ENCODE data around the gene TK1. TPM values are rescaled to one million over a fixed set of nuclear protein-coding genes. Genes with fewer than 3 reads are reported as not detected.

Gene TK1
- total RNA-seq, 1 donor from 2014 or later: 12.0 TPM

DNA sequence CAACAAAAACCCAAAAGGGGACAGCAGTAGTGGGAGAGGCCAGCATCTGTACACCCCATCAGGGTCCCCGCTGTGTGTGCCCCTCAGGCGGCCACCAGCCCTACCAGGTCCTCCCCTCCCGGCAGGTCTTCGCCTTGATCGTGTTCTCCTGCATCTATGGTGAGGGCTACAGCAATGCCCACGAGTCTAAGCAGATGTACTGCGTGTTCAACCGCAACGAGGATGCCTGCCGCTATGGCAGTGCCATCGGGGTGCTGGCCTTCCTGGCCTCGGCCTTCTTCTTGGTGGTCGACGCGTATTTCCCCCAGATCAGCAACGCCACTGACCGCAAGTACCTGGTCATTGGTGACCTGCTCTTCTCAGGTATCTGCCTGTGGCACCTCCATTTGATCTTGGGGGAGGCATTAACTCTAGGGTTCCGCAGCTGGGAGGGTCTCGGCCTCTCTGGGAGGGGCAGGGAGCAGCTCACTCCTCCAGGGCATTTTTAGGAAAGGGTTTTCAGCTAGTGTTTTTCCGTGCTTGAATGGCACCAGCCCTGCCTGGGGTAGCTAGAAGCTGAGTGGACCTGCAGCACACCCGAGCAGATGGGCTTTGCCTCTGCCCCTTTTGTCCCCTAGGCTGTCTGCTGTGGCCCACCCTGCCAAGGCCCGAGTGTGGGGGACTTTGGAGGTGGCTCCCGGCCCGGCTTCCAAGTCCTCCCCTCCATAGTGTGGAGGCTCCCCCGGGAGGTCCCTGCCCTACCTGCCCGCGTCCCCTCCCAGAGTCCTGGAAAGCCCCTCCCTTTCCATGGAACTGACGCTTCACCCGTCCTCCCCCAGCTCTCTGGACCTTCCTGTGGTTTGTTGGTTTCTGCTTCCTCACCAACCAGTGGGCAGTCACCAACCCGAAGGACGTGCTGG is 15.9 kb downstream of the TK1 start:
- Histone ChIP-seq H3K4me3 (ENCODE audit: low read length in 3 of 3) (no peak overlapping the region), H3K4me1 (ENCODE audit: control insufficient read depth in 3 of 3, insufficient read depth in 3 of 3, low read length in 3 of 3) (peaks cover 64 to 75% (median 70%) of the 10 kb centered on the region in 3 donors), H3K9me3 (ENCODE audit: control insufficient read depth in 3 of 3, low read length in 3 of 3) (no peaks in the 10 kb centered on the region), H3K27me3 (ENCODE audit: control insufficient read depth in 3 of 3, insufficient read depth in 3 of 3, low read length in 3 of 3) (no peaks in the 10 kb centered on the region), H3K27ac (ENCODE audit: low read depth, low read length) (peak overlapping the region; percentile 99), H3K36me3 (ENCODE audit: control insufficient read depth in 3 of 3, insufficient read depth in 3 of 3, low read length in 3 of 3) (peaks cover 11 to 14% (median 14%) of the 10 kb centered on the region in 3 donors), H3K9ac (ENCODE audit: low read depth in 1 of 3, low read length in 3 of 3) (peak overlapping the region in 2 of 3 donors; percentile 47 to 80)

DNA sequence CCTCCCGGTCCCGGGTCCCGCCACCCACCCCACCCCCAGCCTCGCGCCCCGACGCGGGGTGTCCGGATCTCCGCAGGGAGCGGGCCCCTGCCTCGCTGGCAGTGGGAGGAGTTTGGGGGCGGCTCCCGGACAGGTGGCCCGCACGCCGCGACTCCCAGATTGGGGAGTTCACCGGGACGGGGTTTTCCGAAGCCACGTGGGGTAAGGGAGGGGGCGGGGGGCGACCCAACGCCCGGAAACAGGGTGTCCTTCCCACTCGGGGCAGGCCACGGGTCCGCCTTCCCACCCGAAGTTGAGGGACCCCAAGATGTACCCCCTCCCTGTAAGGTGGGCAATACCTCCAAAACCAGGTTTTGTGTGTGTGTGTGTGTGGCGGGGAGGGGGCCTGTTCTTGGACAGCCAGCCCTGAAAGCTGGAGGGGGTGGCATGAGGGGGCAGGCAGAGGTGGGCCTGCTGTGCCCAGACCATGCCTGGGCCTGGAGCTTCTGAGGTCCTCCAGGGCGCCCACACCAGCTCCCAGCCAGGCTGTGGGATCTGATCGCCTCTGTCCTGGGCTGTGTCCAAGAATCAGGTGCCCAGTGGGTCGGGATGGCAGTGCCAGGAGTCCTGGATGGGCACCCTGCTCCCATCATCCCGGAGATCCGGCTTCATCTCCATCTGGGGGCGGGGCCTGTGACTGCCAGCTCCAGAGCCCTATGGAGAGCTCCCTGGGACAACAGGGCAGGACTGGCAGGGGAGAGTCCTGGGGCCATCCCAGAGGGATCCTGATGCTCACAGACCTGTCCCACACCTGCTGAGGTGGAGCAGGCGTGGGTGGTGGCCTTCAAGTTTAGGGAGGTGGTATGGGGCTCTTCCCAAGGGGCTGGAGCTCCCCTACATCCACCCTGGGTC is 17.7 kb downstream of the TK1 start:
- H3K4me3 ChIP-seq (ENCODE audit: low read length in 3 of 3): peak overlapping the region; percentile 68 to 86 (median 79)
- peak overlapping the region; percentile 90 for H3K27ac ChIP-seq (ENCODE audit: low read depth, low read length)
- H3K9me3 ChIP-seq (ENCODE audit: control insufficient read depth in 3 of 3, low read length in 3 of 3): no peaks in the 10 kb centered on the region
- peaks cover 11 to 14% (median 14%) of the 10 kb centered on the region in 3 donors for H3K36me3 ChIP-seq (ENCODE audit: control insufficient read depth in 3 of 3, insufficient read depth in 3 of 3, low read length in 3 of 3)
- H3K9ac ChIP-seq (ENCODE audit: low read depth in 1 of 3, low read length in 3 of 3): peak overlapping the region; percentile 65 to 88 (median 86)
- peaks cover 47 to 57% (median 52%) of the 10 kb centered on the region in 3 donors for H3K4me1 ChIP-seq (ENCODE audit: control insufficient read depth in 3 of 3, insufficient read depth in 3 of 3, low read length in 3 of 3)
- H3K27me3 ChIP-seq (ENCODE audit: control insufficient read depth in 3 of 3, insufficient read depth in 3 of 3, low read length in 3 of 3): no peaks in the 10 kb centered on the region

DNA sequence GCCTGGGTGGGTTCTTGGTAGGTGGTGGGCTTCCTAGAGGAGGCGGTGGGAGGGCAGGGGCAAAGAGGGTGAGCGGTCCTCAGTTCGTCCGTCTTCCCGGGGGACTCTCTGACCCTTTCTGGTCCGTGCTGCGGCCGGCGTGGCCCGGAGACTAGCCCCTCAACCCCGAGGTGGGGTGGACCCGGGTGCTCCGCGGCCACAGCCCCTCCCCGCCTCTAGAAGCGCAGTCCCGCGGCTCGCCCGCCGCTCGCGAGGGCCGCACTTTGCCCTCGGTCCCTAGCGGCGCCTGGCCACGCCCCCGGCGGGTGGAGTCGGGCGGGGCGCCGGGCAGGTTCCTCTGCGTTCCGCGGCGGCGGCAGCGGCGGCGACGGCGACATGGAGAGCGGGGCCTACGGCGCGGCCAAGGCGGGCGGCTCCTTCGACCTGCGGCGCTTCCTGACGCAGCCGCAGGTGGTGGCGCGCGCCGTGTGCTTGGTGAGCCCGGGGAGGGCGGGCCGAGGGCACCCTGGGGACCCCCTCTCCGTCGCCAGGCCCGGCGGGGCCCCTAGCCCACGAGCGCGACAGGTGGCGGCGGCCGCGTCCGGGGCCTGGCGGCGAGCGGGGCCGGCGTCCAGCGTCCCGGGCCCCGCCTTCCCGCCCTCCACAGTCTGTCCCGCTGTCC is 18.5 kb downstream of the TK1 start, which contains the start of gene SYNGR2:
Gene SYNGR2 (plus strand): TSS at position 340 of the 661 bp plus-strand sequence. CDS start 36 bp downstream, at position 376.
- peak within 1 kb of the TSS; percentile 69 to 88 (median 86) for H3K9ac ChIP-seq (ENCODE audit: low read depth in 1 of 3, low read length in 3 of 3)
- peak within 1 kb of the TSS; percentile 90 for H3K27ac ChIP-seq (ENCODE audit: low read depth, low read length)
- no peaks in the 10 kb centered on the region for H3K9me3 ChIP-seq (ENCODE audit: control insufficient read depth in 3 of 3, low read length in 3 of 3)
- no peaks in the 10 kb centered on the region for H3K27me3 ChIP-seq (ENCODE audit: control insufficient read depth in 3 of 3, insufficient read depth in 3 of 3, low read length in 3 of 3)
- H3K36me3 ChIP-seq (ENCODE audit: control insufficient read depth in 3 of 3, insufficient read depth in 3 of 3, low read length in 3 of 3): peaks cover 11 to 14% (median 12%) of the 10 kb centered on the region in 3 donors
- H3K4me3 ChIP-seq (ENCODE audit: low read length in 3 of 3): peak within 1 kb of the TSS; percentile 68 to 86 (median 79)
- peaks cover 39 to 50% (median 44%) of the 10 kb centered on the region in 3 donors for H3K4me1 ChIP-seq (ENCODE audit: control insufficient read depth in 3 of 3, insufficient read depth in 3 of 3, low read length in 3 of 3)

DNA sequence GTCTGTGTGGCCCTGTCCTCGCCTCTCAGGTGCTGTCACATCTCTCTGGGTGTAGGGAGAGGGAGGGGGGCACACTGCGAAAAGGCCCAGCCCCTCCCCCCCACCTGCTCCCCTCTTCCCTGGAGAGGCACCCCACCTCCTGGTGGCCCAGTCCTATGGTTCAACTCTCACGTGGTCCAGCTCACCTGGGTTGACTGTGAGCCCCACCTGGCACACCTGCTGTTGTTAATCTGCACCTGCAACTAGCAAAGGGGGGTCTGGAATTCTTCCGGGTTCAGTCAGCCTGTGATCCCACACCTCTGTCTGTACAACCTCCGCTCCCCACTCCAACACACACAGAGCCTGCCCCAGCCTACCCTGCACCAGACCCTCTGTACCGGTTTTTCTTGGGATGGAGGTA is 20.4 kb downstream of the TK1 start:
- H3K27me3 ChIP-seq (ENCODE audit: control insufficient read depth in 3 of 3, insufficient read depth in 3 of 3, low read length in 3 of 3): no peaks in the 10 kb centered on the region
- H3K4me1 ChIP-seq (ENCODE audit: control insufficient read depth in 3 of 3, insufficient read depth in 3 of 3, low read length in 3 of 3): peaks cover 20 to 30% (median 25%) of the 10 kb centered on the region in 3 donors
- no peak overlapping the region for H3K27ac ChIP-seq (ENCODE audit: low read depth, low read length)
- peaks cover 7 to 8% (median 8%) of the 10 kb centered on the region in 3 donors for H3K36me3 ChIP-seq (ENCODE audit: control insufficient read depth in 3 of 3, insufficient read depth in 3 of 3, low read length in 3 of 3)
- no peaks in the 10 kb centered on the region for H3K9me3 ChIP-seq (ENCODE audit: control insufficient read depth in 3 of 3, low read length in 3 of 3)
- no peak overlapping the region for H3K4me3 ChIP-seq (ENCODE audit: low read length in 3 of 3)
- H3K9ac ChIP-seq (ENCODE audit: low read depth in 1 of 3, low read length in 3 of 3): no peak overlapping the region

DNA sequence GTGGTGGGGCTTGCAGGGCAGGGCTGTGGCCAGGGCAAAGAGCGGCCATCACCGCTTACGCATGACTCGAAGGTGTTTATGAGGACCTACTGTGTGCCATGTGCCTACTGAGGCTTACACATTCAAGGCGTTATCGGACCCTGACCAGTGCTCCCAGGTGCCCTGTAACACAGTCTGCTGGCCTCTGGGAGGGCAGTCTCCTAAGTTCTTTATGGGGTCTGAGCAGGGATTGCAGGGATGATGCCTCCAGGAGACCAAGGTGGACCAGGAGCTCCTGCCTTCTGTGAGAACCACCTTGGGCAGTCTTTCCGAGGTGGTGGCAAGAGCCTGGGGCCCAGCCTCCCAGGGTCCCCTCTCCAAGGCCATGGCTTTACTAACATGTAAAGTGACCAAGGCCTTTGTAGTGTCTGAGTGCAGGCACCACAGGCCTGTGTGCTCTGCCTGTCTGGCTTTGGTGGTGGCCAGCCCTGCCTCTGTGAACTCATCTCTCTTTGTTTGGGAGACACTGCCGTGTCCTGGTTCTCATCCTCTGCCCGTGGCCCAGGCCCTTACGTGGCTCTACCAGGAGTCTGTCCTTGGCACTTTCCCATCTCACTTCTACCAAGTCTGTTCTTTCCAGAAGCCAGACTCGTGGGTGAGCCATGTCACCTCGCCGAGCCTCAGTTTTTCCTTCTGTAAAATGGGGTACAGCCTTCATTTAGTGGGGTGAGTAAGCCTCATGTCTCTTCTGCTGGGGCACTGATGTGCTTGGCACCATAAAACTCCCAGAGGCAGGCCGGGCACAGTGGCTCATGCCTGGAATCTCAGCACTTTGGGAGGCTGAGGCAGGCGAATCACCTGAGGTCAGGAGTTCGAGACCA is 21.9 kb downstream of the TK1 start:
- H3K9ac ChIP-seq (ENCODE audit: low read depth in 1 of 3, low read length in 3 of 3): no peak overlapping the region
- no peaks in the 10 kb centered on the region for H3K36me3 ChIP-seq (ENCODE audit: control insufficient read depth in 3 of 3, insufficient read depth in 3 of 3, low read length in 3 of 3)
- no peak overlapping the region for H3K27ac ChIP-seq (ENCODE audit: low read depth, low read length)
- H3K27me3 ChIP-seq (ENCODE audit: control insufficient read depth in 3 of 3, insufficient read depth in 3 of 3, low read length in 3 of 3): no peaks in the 10 kb centered on the region
- no peak overlapping the region for H3K4me3 ChIP-seq (ENCODE audit: low read length in 3 of 3)
- peaks cover 12 to 16% (median 13%) of the 10 kb centered on the region in 3 donors for H3K4me1 ChIP-seq (ENCODE audit: control insufficient read depth in 3 of 3, insufficient read depth in 3 of 3, low read length in 3 of 3)
- no peaks in the 10 kb centered on the region for H3K9me3 ChIP-seq (ENCODE audit: control insufficient read depth in 3 of 3, low read length in 3 of 3)

- H3K27ac ChIP-seq (ENCODE audit: low read depth, low read length): no peak overlapping the region
- peaks cover 4 to 7% (median 4%) of the 10 kb centered on the region in 3 donors for H3K4me1 ChIP-seq (ENCODE audit: control insufficient read depth in 3 of 3, insufficient read depth in 3 of 3, low read length in 3 of 3)
- H3K27me3 ChIP-seq (ENCODE audit: control insufficient read depth in 3 of 3, insufficient read depth in 3 of 3, low read length in 3 of 3): no peaks in the 10 kb centered on the region
- no peak overlapping the region for H3K4me3 ChIP-seq (ENCODE audit: low read length in 3 of 3)
- no peaks in the 10 kb centered on the region for H3K9me3 ChIP-seq (ENCODE audit: control insufficient read depth in 3 of 3, low read length in 3 of 3)
- no peak overlapping the region for H3K9ac ChIP-seq (ENCODE audit: low read depth in 1 of 3, low read length in 3 of 3)
- H3K36me3 ChIP-seq (ENCODE audit: control insufficient read depth in 3 of 3, insufficient read depth in 3 of 3, low read length in 3 of 3): no peaks in the 10 kb centered on the region
These were observed 22.7 kb downstream of the TK1 start for GRCh38 chr17:78163881-78164747.

GRCh38 chr17:78159575-78160158 is 27.2 kb downstream of the TK1 start:
- H3K36me3 ChIP-seq (ENCODE audit: control insufficient read depth in 3 of 3, insufficient read depth in 3 of 3, low read length in 3 of 3): no peaks in the 10 kb centered on the region
- H3K4me3 ChIP-seq (ENCODE audit: low read length in 3 of 3): no peak overlapping the region
- H3K4me1 ChIP-seq (ENCODE audit: control insufficient read depth in 3 of 3, insufficient read depth in 3 of 3, low read length in 3 of 3): no peaks in the 10 kb centered on the region
- no peaks in the 10 kb centered on the region for H3K9me3 ChIP-seq (ENCODE audit: control insufficient read depth in 3 of 3, low read length in 3 of 3)
- H3K27ac ChIP-seq (ENCODE audit: low read depth, low read length): no peak overlapping the region
- H3K9ac ChIP-seq (ENCODE audit: low read depth in 1 of 3, low read length in 3 of 3): no peak overlapping the region
- H3K27me3 ChIP-seq (ENCODE audit: control insufficient read depth in 3 of 3, insufficient read depth in 3 of 3, low read length in 3 of 3): no peaks in the 10 kb centered on the region

Measured in skeletal muscle tissue (tissue), 4 donors.